ENCODE data around the gene SND1. TPM values are rescaled to one million over a fixed set of nuclear protein-coding genes. Genes with fewer than 3 reads are reported as not detected.

SND1 gene
- total and polyA plus RNA-seq, 10 of the 15 experiments (the other 5 are each of a cell fraction or from before 2014, with no cell fraction given) = 52.4 to 270 (median 146) TPM

DNA sequence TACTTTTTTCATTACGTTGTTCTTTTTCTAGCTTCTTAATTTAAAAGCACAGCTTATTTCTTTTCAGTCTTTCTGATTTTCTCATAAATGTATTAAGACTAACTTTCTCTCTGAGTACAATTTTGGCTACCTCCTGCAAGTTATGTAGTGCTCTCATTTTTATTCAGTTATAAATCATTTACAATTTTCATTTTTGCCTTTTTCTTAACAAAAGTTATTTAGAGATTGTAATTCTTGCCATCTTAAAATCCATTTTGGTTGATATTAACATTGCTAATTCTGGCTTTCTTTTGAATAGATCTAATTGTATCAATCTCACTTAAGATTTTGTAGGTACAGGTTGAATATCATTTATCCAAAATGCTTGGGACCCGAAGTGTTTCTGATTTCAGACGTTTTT lies 476.4 kb downstream of the SND1 start (continued):
- TF ChIP-seq, protein P1, sequence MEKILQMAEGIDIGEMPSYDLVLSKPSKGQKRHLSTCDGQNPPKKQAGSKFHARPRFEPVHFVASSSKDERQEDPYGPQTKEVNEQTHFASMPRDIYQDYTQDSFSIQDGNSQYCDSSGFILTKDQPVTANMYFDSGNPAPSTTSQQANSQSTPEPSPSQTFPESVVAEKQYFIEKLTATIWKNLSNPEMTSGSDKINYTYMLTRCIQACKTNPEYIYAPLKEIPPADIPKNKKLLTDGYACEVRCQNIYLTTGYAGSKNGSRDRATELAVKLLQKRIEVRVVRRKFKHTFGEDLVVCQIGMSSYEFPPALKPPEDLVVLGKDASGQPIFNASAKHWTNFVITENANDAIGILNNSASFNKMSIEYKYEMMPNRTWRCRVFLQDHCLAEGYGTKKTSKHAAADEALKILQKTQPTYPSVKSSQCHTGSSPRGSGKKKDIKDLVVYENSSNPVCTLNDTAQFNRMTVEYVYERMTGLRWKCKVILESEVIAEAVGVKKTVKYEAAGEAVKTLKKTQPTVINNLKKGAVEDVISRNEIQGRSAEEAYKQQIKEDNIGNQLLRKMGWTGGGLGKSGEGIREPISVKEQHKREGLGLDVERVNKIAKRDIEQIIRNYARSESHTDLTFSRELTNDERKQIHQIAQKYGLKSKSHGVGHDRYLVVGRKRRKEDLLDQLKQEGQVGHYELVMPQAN (conservative IDR thresholded peaks at IDR 0.05) = no peak
- TF ChIP-seq ESRRA (IDR thresholded peaks at IDR 0.05; ENCODE audit: low read length) (no peak), MEF2B (IDR thresholded peaks at IDR 0.05; ENCODE audit: partially characterized antibody, poor library complexity, severe bottlenecking) (no peak), SUPT20H (IDR thresholded peaks at IDR 0.05; ENCODE audit: borderline replicate concordance, control insufficient read depth, low read depth, low read length) (no peak), SMAD5 (IDR thresholded peaks at IDR 0.05; ENCODE audit: low read depth) (no peak), CBX3 (IDR thresholded peaks at IDR 0.05; ENCODE audit: borderline replicate concordance, low read depth) (no peak)

GRCh38 chr7:128129224-128129864 lies 477.4 kb downstream of the SND1 start:
- Histone ChIP-seq H3K9me3 (replicated peaks; ENCODE audit: control insufficient read depth, insufficient read depth, low read length) (no peaks in the 10 kb centered on the region), H3K27ac (ENCODE audit: control insufficient read depth, insufficient read depth) (no peak overlapping the region), H3K4me3 (no peak overlapping the region), H2AFZ (ENCODE audit: control insufficient read depth, low read depth, low read length) (no peak overlapping the region), H3K27me3 (replicated peaks in 1 of 2; ENCODE audit: control insufficient read depth in 2 of 2, insufficient read depth in 2 of 2, low read length in 1 of 2) (no peaks in the 10 kb centered on the region; a peak in 1 of 4 replicates), H3K36me3 (ENCODE audit: control insufficient read depth in 2 of 2, insufficient read depth in 2 of 2, low read length in 1 of 2) (no peaks in the 10 kb centered on the region), H3K79me2 (ENCODE audit: control insufficient read depth, insufficient read depth, low read length) (no peaks in the 10 kb centered on the region), H3K4me2 (ENCODE audit: control insufficient read depth, insufficient read depth) (no peak overlapping the region), H3K4me1 (ENCODE audit: control insufficient read depth, insufficient read depth, low read length) (no peaks in the 10 kb centered on the region), H4K20me1 (ENCODE audit: control insufficient read depth, insufficient read depth) (no peaks in the 10 kb centered on the region), H3K9ac (ENCODE audit: control insufficient read depth, insufficient read depth, low read length) (no peak overlapping the region)
- in situ Hi-C loops (cut with MboI) (no loop called here), intact Hi-C loops (cut with micrococcal nuclease; ENCODE audit: unreplicated experiment) (no loop called here)
- no TSS peak for BruUV-seq (replicated peaks)
- CTCF ChIA-PET = interaction anchor here (1.7 to 1.9 kb wide), 2 partner anchors 80 to 420 kb away, joined by 4 to 6 read pairs; no protein-coding TSS in a partner anchor
- no peak for DNase-seq (ENCODE audit: low read depth, low spot score)
- POLR2A ChIA-PET = no interaction called here
- WGBS (ENCODE audit: insufficient coverage, insufficient replicate concordance, low lambda C conversion rate, missing lambda C conversion rate) = 31% methylated on average over 12 of the region's 12 CpGs
- SMC1A ChIA-PET (ENCODE audit: uncharacterized antibody, unreplicated experiment) = interaction anchor here (2.1 kb wide), 1 partner anchor 421 kb away, joined by 6 read pairs; no protein-coding TSS in a partner anchor
- RAD21 ChIA-PET (ENCODE audit: unreplicated experiment) = interaction anchor here (0.9 to 1.3 kb wide), 3 partner anchors 21 to 421 kb away, joined by 3 read pairs; no protein-coding TSS in a partner anchor
- no peak for ATAC-seq
- FAIRE-seq = no peak
- TF ChIP-seq TAF1 (IDR thresholded peaks at IDR 0.05; ENCODE audit: borderline replicate concordance, low read depth, low read length) (no peak), SPI1 (IDR thresholded peaks at IDR 0.05; ENCODE audit: borderline replicate concordance, insufficient read depth, low read depth, low read length) (peak; percentile 22; the same call in 1 of the 2 replicates), HDAC6 (IDR thresholded peaks at IDR 0.05; ENCODE audit: unreplicated experiment) (no peak), CEBPZ (IDR thresholded peaks at IDR 0.05; ENCODE audit: low read depth, low read length) (no peak), ASH2L (IDR thresholded peaks at IDR 0.05; ENCODE audit: borderline replicate concordance, low read depth) (no peak)
- TF ChIP-seq, protein P1 (conservative IDR thresholded peaks at IDR 0.05) = no peak

Measured in GM12878 (cell line).